ENCODE data around the gene PCNT.

DNA sequence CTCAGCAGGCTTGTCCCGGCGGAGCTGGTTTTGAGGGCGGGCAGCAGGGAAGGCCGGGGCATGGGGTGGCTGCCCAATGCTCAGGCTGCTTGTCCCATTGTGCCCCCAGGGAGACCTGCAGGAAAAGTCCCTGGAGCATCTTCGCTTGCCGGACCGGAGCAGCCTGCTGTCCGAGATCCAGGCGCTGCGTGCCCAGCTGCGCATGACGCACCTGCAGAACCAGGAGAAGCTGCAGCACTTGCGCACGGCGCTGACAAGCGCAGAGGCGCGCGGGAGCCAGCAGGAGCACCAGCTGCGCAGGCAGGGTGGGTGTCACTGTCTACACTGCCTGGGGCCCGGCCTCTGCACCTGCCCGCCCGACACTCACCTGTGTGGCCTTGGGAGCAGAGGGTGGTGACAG is 104.3 kb downstream of the PCNT start:
- TF ChIP-seq, protein P1, sequence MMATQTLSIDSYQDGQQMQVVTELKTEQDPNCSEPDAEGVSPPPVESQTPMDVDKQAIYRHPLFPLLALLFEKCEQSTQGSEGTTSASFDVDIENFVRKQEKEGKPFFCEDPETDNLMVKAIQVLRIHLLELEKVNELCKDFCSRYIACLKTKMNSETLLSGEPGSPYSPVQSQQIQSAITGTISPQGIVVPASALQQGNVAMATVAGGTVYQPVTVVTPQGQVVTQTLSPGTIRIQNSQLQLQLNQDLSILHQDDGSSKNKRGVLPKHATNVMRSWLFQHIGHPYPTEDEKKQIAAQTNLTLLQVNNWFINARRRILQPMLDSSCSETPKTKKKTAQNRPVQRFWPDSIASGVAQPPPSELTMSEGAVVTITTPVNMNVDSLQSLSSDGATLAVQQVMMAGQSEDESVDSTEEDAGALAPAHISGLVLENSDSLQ (IDR thresholded peaks at IDR 0.05): no peak
- TF ChIP-seq SUZ12 (IDR thresholded peaks at IDR 0.05): no peak
- TF ChIP-seq FOXM1 (IDR thresholded peaks at IDR 0.05; ENCODE audit: borderline replicate concordance): no peak
- no peak for TF ChIP-seq HDGF (IDR thresholded peaks at IDR 0.05; ENCODE audit: borderline replicate concordance)
- no peak for TF ChIP-seq BHLHE40 (IDR thresholded peaks at IDR 0.05; ENCODE audit: borderline replicate concordance)
- TF ChIP-seq SP1 (IDR thresholded peaks at IDR 0.05): no peak
- no peak for TF ChIP-seq TARDBP (IDR thresholded peaks at IDR 0.05)
- TF ChIP-seq NFRKB (IDR thresholded peaks at IDR 0.05): no peak
- TF ChIP-seq ARNT (IDR thresholded peaks at IDR 0.05): no peak
- TF ChIP-seq FOXA1 (IDR thresholded peaks at IDR 0.05): no peak
- no peak for TF ChIP-seq FOXK2 (IDR thresholded peaks at IDR 0.05)
- TF ChIP-seq LEF1 (IDR thresholded peaks at IDR 0.05; ENCODE audit: borderline replicate concordance): no peak
